ENCODE results near the gene PRSS3. TPM values are rescaled to one million over a fixed set of nuclear protein-coding genes. Genes with fewer than 3 reads are reported as not detected.
"Not testable (repeated sequence)": the region's sequence is repeated elsewhere in the genome, so short reads cannot be mapped to it uniquely, and the experiment has no call there.

Gene PRSS3
- total and polyA plus RNA-seq, 2 donors (not counting 1 experiment from before 2014, with no cell fraction given), result 0.33 to 2.9 TPM

DNA sequence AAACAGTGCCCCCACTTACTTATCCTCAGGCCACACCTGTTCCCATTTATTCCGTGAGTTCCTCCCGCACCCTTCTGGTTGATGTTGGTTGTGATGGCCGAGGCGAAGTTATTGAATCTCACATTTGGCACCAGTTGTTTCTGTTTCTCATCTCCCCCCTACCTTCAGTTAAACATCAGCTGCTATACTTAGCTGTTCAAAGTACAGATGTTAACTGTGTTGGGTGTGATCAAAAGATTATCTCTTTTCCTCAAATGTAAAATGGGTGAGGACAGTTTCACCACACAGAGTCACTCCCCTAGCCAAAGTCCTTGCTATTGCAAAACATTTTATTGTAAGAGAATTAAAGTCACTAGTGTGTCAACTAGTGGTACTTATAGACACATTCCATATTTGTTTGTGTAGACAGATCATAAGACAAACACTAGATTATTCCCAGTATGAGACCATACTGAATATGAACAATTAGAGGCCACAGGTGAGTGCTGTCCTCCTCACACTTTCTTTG is 43.2 kb upstream of the PRSS3 start:
- no peaks in the 10 kb centered on the region for H4K20me1 ChIP-seq (ENCODE audit: control insufficient read depth, extremely low read depth, insufficient read depth, low read length)
- H3K4me2 ChIP-seq (ENCODE audit: extremely low read depth, insufficient read depth, low read length), result no peak overlapping the region
- no peak for TF ChIP-seq EZH2 (IDR thresholded peaks at IDR 0.05; ENCODE audit: low read length, missing control alignments)
- TF ChIP-seq, protein P1, sequence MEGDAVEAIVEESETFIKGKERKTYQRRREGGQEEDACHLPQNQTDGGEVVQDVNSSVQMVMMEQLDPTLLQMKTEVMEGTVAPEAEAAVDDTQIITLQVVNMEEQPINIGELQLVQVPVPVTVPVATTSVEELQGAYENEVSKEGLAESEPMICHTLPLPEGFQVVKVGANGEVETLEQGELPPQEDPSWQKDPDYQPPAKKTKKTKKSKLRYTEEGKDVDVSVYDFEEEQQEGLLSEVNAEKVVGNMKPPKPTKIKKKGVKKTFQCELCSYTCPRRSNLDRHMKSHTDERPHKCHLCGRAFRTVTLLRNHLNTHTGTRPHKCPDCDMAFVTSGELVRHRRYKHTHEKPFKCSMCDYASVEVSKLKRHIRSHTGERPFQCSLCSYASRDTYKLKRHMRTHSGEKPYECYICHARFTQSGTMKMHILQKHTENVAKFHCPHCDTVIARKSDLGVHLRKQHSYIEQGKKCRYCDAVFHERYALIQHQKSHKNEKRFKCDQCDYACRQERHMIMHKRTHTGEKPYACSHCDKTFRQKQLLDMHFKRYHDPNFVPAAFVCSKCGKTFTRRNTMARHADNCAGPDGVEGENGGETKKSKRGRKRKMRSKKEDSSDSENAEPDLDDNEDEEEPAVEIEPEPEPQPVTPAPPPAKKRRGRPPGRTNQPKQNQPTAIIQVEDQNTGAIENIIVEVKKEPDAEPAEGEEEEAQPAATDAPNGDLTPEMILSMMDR (conservative IDR thresholded peaks at IDR 0.05 in 1 of 2, IDR thresholded peaks at IDR 0.05 in 1 of 2; ENCODE audit: low read depth in 1 of 2, low read length in 2 of 2), result no peak
- no peaks in the 10 kb centered on the region for H3K4me1 ChIP-seq (ENCODE audit: control insufficient read depth, extremely low read depth, insufficient read depth, low read length)
- no peak overlapping the region for H3K4me3 ChIP-seq (replicated peaks in 1 of 4; ENCODE audit: control extremely low read depth in 1 of 4, insufficient read depth in 1 of 4, low read depth in 3 of 4, low read length in 4 of 4)
- no peak for DNase-seq (ENCODE audit: low read depth in 2 of 2)
- no peak overlapping the region for H2AFZ ChIP-seq (ENCODE audit: low read length)
- H3K36me3 ChIP-seq (ENCODE audit: control insufficient read depth, insufficient read depth, low read length), result no peaks in the 10 kb centered on the region
- no peak overlapping the region for H3K27ac ChIP-seq (ENCODE audit: insufficient read depth, low read length)
- no peak overlapping the region for H3K9ac ChIP-seq (ENCODE audit: insufficient read depth, low read length)
- peaks cover 3% of the 10 kb centered on the region for H3K27me3 ChIP-seq (ENCODE audit: control insufficient read depth, insufficient read depth, low read length)
- H3K79me2 ChIP-seq (ENCODE audit: control insufficient read depth, insufficient read depth, low read length), result no peaks in the 10 kb centered on the region
- H3K9me3 ChIP-seq (ENCODE audit: control insufficient read depth, insufficient read depth, low read depth, low read length), result no peaks in the 10 kb centered on the region

DNA sequence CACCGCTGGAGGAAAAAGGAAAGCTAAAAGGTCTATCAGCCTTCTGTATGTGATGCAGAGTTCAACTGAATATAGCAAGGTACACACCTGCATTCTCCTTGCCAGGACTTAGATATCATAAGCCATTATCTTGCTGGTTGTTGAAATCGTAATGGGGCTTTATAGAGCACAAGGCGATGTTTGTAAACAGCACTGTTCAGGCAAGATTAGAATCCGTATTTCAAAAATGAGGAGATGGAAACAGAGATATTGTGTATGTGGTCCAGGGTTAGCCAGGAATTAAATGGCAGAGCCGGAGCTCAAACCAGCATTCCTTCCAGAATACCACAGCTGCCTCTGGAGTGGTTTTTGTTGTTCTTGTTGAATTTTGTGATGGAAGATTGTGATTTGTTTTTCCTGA is 42.6 kb upstream of the PRSS3 start:
- H4K20me1 ChIP-seq (ENCODE audit: control insufficient read depth, extremely low read depth, insufficient read depth, low read length); H3K79me2 ChIP-seq (ENCODE audit: control insufficient read depth, insufficient read depth, low read length); H3K4me3 ChIP-seq (replicated peaks in 1 of 4; ENCODE audit: control extremely low read depth in 1 of 4, insufficient read depth in 1 of 4, low read depth in 3 of 4, low read length in 4 of 4); H3K4me2 ChIP-seq (ENCODE audit: extremely low read depth, insufficient read depth, low read length); H3K36me3 ChIP-seq (ENCODE audit: control insufficient read depth, insufficient read depth, low read length); H2AFZ ChIP-seq (ENCODE audit: low read length); H3K9me3 ChIP-seq (ENCODE audit: control insufficient read depth, insufficient read depth, low read depth, low read length); H3K27me3 ChIP-seq (ENCODE audit: control insufficient read depth, insufficient read depth, low read length); DNase-seq (ENCODE audit: low read depth in 2 of 2); H3K27ac ChIP-seq (ENCODE audit: insufficient read depth, low read length); H3K9ac ChIP-seq (ENCODE audit: insufficient read depth, low read length); H3K4me1 ChIP-seq (ENCODE audit: control insufficient read depth, extremely low read depth, insufficient read depth, low read length): not testable (repeated sequence)

DNA sequence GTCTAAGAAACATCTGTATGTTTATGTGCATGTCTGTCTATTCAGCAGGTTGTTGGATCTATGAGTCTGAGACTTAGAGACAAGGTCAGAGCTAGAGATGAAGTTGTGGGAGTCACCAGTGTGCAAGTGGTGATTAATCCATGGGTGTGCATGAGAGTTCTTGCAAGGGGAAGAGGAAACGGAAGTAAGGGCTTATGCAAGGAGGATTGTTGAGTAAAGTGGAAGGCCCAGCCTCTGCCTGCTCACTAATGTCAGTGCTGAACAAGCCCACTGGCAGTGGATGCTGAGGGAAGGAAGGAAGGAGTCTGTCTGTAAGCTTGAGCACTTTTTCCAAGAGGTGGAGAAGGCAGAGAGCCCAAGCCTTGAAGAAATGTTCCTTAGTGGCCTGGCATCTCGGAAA is 35.7 kb upstream of the PRSS3 start:
- not testable (repeated sequence) for H3K4me3 ChIP-seq (replicated peaks in 1 of 4; ENCODE audit: control extremely low read depth in 1 of 4, insufficient read depth in 1 of 4, low read depth in 3 of 4, low read length in 4 of 4); H2AFZ ChIP-seq (ENCODE audit: low read length); H3K27me3 ChIP-seq (ENCODE audit: control insufficient read depth, insufficient read depth, low read length); H3K36me3 ChIP-seq (ENCODE audit: control insufficient read depth, insufficient read depth, low read length); H4K20me1 ChIP-seq (ENCODE audit: control insufficient read depth, extremely low read depth, insufficient read depth, low read length); H3K9ac ChIP-seq (ENCODE audit: insufficient read depth, low read length); H3K27ac ChIP-seq (ENCODE audit: insufficient read depth, low read length); H3K4me2 ChIP-seq (ENCODE audit: extremely low read depth, insufficient read depth, low read length); H3K9me3 ChIP-seq (ENCODE audit: control insufficient read depth, insufficient read depth, low read depth, low read length); H3K79me2 ChIP-seq (ENCODE audit: control insufficient read depth, insufficient read depth, low read length); DNase-seq (ENCODE audit: low read depth in 2 of 2); H3K4me1 ChIP-seq (ENCODE audit: control insufficient read depth, extremely low read depth, insufficient read depth, low read length)

DNA sequence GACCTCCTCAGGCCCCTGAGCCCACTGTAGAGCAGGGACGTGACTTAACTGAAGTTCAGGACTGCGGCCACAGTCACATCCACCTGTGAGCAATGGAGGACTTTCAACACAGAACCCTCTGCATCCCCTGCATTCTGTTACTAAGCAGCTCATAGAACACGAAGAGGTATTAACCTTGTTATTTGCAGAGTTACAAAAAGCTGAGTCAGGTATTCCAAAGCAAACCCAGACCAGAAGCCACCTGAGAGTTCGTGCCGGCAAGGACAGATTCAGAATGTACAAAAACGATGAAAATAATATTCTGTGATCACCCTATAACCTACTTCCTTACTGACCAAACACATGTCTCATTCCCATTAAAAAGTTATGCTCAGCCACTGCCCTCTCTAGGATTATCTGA is 33.0 kb upstream of the PRSS3 start:
- no peaks in the 10 kb centered on the region for H3K27me3 ChIP-seq (ENCODE audit: control insufficient read depth, insufficient read depth, low read length)
- peaks cover 3% of the 10 kb centered on the region for H3K4me1 ChIP-seq (ENCODE audit: control insufficient read depth, extremely low read depth, insufficient read depth, low read length)
- TF ChIP-seq, protein P1 (conservative IDR thresholded peaks at IDR 0.05 in 1 of 2, IDR thresholded peaks at IDR 0.05 in 1 of 2; ENCODE audit: low read depth in 1 of 2, low read length in 2 of 2), result no peak
- TF ChIP-seq EZH2 (IDR thresholded peaks at IDR 0.05; ENCODE audit: low read length, missing control alignments), result no peak
- H3K79me2 ChIP-seq (ENCODE audit: control insufficient read depth, insufficient read depth, low read length), result no peaks in the 10 kb centered on the region
- H3K9ac ChIP-seq (ENCODE audit: insufficient read depth, low read length), result no peak overlapping the region
- no peaks in the 10 kb centered on the region for H3K9me3 ChIP-seq (ENCODE audit: control insufficient read depth, insufficient read depth, low read depth, low read length)
- no peak overlapping the region for H3K4me2 ChIP-seq (ENCODE audit: extremely low read depth, insufficient read depth, low read length)
- no peaks in the 10 kb centered on the region for H4K20me1 ChIP-seq (ENCODE audit: control insufficient read depth, extremely low read depth, insufficient read depth, low read length)
- H3K36me3 ChIP-seq (ENCODE audit: control insufficient read depth, insufficient read depth, low read length), result no peaks in the 10 kb centered on the region
- H2AFZ ChIP-seq (ENCODE audit: low read length), result no peak overlapping the region
- no peak overlapping the region for H3K27ac ChIP-seq (ENCODE audit: insufficient read depth, low read length)
- no peak for DNase-seq (ENCODE audit: low read depth in 2 of 2)
- no peak overlapping the region for H3K4me3 ChIP-seq (replicated peaks in 1 of 4; ENCODE audit: control extremely low read depth in 1 of 4, insufficient read depth in 1 of 4, low read depth in 3 of 4, low read length in 4 of 4)

DNA sequence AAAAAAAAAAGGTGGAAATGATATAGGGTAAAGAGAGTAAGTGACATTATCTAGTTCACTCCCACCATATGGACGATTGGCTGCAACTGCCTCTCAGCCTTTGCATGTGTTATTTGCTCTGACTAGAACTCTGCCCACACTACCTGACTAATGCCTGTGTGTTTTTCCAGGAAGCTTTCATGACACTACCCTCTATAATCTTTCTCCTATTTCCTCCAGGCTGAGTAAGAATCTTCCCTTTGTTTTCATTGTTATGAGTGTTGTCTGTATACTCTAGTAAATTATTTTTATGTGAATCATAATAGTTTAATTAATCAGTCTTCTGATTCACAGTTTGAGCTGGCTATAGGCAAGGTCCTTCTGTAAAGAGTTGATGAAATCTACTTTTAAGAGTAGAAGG is 31.7 kb upstream of the PRSS3 start:
- H3K27ac ChIP-seq (ENCODE audit: insufficient read depth, low read length), result not testable (repeated sequence)

More for the DNA sequence above, 31.7 kb upstream of the PRSS3 start:
- not testable (repeated sequence) for H3K4me2 ChIP-seq (ENCODE audit: extremely low read depth, insufficient read depth, low read length); H3K36me3 ChIP-seq (ENCODE audit: control insufficient read depth, insufficient read depth, low read length); H2AFZ ChIP-seq (ENCODE audit: low read length); H3K4me1 ChIP-seq (ENCODE audit: control insufficient read depth, extremely low read depth, insufficient read depth, low read length); H4K20me1 ChIP-seq (ENCODE audit: control insufficient read depth, extremely low read depth, insufficient read depth, low read length); H3K9ac ChIP-seq (ENCODE audit: insufficient read depth, low read length); H3K4me3 ChIP-seq (replicated peaks in 1 of 4; ENCODE audit: control extremely low read depth in 1 of 4, insufficient read depth in 1 of 4, low read depth in 3 of 4, low read length in 4 of 4); H3K79me2 ChIP-seq (ENCODE audit: control insufficient read depth, insufficient read depth, low read length); H3K27me3 ChIP-seq (ENCODE audit: control insufficient read depth, insufficient read depth, low read length); H3K9me3 ChIP-seq (ENCODE audit: control insufficient read depth, insufficient read depth, low read depth, low read length)
- DNase-seq (ENCODE audit: low read depth in 2 of 2), result peak in 1 of 2 donors; percentile 65
